DOHH2 (cell line): Measurements from ENCODE around the gene CPNE9.

ENCODE experiments used
- H3F3A ChIP-seq: fragments of 200-600 bp; sonication (generic), shearing (Covaris generic); 2 replicates; pipeline ENCODE4 v1.6.0; 2016; ENCODE audit warnings: antibody characterized with exemption, mild to moderate bottlenecking; ENCODE audit not compliant: control insufficient read depth, insufficient read depth
- H3K27ac ChIP-seq: fragments of 200-600 bp; sonication (generic); 2 replicates; pipeline ENCODE4 v1.5.1; 2014; ENCODE audit warnings: low read depth, mild to moderate bottlenecking, low read length, moderate library complexity
- H3K27me3 ChIP-seq: fragments of 200-600 bp; sonication (generic); 2 replicates; pipeline ENCODE4 v1.6.1; 2014; ENCODE audit warnings: mild to moderate bottlenecking, low read length, mixed read lengths; ENCODE audit not compliant: control insufficient read depth
- H3K36me3 ChIP-seq: fragments of 200-600 bp; sonication (generic); 2 replicates; pipeline ENCODE4 v1.6.1; 2014; ENCODE audit warnings: mild to moderate bottlenecking, low read length, moderate library complexity, mixed read lengths; ENCODE audit not compliant: control insufficient read depth
- H3K4me1 ChIP-seq: fragments of 200-600 bp; sonication (generic); 2 replicates; pipeline ENCODE4 v1.6.1; 2014; ENCODE audit warnings: mild to moderate bottlenecking, low read length, mixed read lengths; ENCODE audit not compliant: control insufficient read depth
- H3K4me2 ChIP-seq: fragments of 200-600 bp; sonication (generic); 2 replicates; pipeline ENCODE4 v1.6.0; 2014; ENCODE audit warnings: mild to moderate bottlenecking, low read length, moderate library complexity
- H3K4me3 ChIP-seq: fragments of 200-600 bp; sonication (generic); 2 replicates; pipeline ENCODE4 v1.5.1; 2014; ENCODE audit warnings: mild to moderate bottlenecking, low read length, mixed read lengths
- H3K79me2 ChIP-seq: fragments of 200-600 bp; sonication (generic); 2 replicates; pipeline ENCODE4 v1.6.1; 2014; ENCODE audit warnings: mild to moderate bottlenecking, low read length, mixed read lengths; ENCODE audit not compliant: control insufficient read depth
- H3K9me2 ChIP-seq: fragments of 200-600 bp; sonication (generic); replicated peaks from 2 replicates; pipeline ENCODE4 v1.6.1; 2014; ENCODE audit warnings: mild to moderate bottlenecking, low read length, mixed read lengths; ENCODE audit not compliant: control insufficient read depth
- H3K9me3 ChIP-seq: fragments of 200-600 bp; sonication (generic); 2 replicates; pipeline ENCODE4 v1.6.1; 2014; ENCODE audit warnings: antibody characterized with exemption, low read length, mixed read lengths; ENCODE audit not compliant: control insufficient read depth, insufficient read depth
- H4K20me1 ChIP-seq: fragments of 200-600 bp; sonication (generic); 2 replicates; pipeline ENCODE4 v1.6.0; 2014; ENCODE audit warnings: low read depth, mild to moderate bottlenecking, antibody characterized with exemption, low read length, moderate library complexity; ENCODE audit not compliant: control insufficient read depth, insufficient read depth
- CTCF ChIP-seq: fragments of 200-600 bp; sonication (generic); IDR thresholded peaks from one replicate; pipeline ENCODE4 v1.5.1; 2014; ENCODE audit warnings: antibody characterized with exemption, mild to moderate bottlenecking, low read depth, low read length; ENCODE audit not compliant: poor library complexity, severe bottlenecking
- EZH2phosphoT487 ChIP-seq: fragments of 200-600 bp; sonication (generic); IDR thresholded peaks from 2 replicates; pipeline ENCODE4 v1.6.1; 2017; ENCODE audit warnings: borderline replicate concordance, mild to moderate bottlenecking, antibody characterized with exemption, low read length, moderate library complexity, mixed read lengths

The CPNE9 gene

GRCh38 chr3:9779075-9779593 is 75.5 kb downstream of the CPNE9 start:
- no peaks in the 10 kb centered on the region for H3K79me2 ChIP-seq
- peak overlapping the region; percentile 70 for H3K4me3 ChIP-seq
- H3K9me2 ChIP-seq = no peaks in the 10 kb centered on the region
- H3K27ac ChIP-seq = peak overlapping the region; percentile 99
- H4K20me1 ChIP-seq = no peaks in the 10 kb centered on the region
- no peaks in the 10 kb centered on the region for H3K9me3 ChIP-seq
- peak overlapping the region; percentile 95 for H3K4me2 ChIP-seq
- peaks cover 70% of the 10 kb centered on the region for H3K4me1 ChIP-seq
- TF ChIP-seq CTCF (no peak), EZH2phosphoT487 (no peak)
- peaks cover 30% of the 10 kb centered on the region for H3F3A ChIP-seq
- peaks cover 34% of the 10 kb centered on the region for H3K36me3 ChIP-seq
- H3K27me3 ChIP-seq = no peaks in the 10 kb centered on the region
